Tibial artery (tissue), 4 donors: ENCODE data around the gene PCBP3.
"Not testable (repeated sequence)": the region's sequence is repeated elsewhere in the genome, so short reads cannot be mapped to it uniquely, and the experiment has no call there.

Experiments
- DNase-seq, 2 donors: peaks; one replicate each; pipeline ENCODE4 v3.0.0-alpha.2; 2019
- H3K27ac ChIP-seq, 2 donors: fragments of 200-600 bp; sonication (generic) in 1 of 2; 1 replicate in 1 of 2; 2 replicates in 1 of 2; pipeline ENCODE4 v1.5.1; 2018 to 2019; ENCODE audit warnings: mild to moderate bottlenecking in 1 of 2
- H3K27me3 ChIP-seq, 2 donors: fragments of 200-600 bp; sonication (generic) in 1 of 2; one replicate each; pipeline versions ENCODE4 v1.5.1 to v1.6.0; 2016 to 2019
- H3K36me3 ChIP-seq, 3 donors: fragments of 200-600 bp; sonication (generic) in 2 of 3; one replicate each; pipeline ENCODE4 v1.5.1; 2016 to 2019; ENCODE audit warnings: mild to moderate bottlenecking in 2 of 3
- H3K4me1 ChIP-seq, 4 donors: fragments of 200-600 bp; sonication (generic) in 2 of 4; 1 replicate in 3 of 4; 2 replicates in 1 of 4; pipeline ENCODE4 v1.5.1; 2016 to 2019
- H3K4me3 ChIP-seq, 2 donors: fragments of 200-600 bp; sonication (generic) in 1 of 2; 1 replicate in 1 of 2; 2 replicates in 1 of 2; pipeline ENCODE4 v1.5.1; 2018 to 2019; ENCODE audit warnings: mild to moderate bottlenecking in 2 of 2
- H3K9me3 ChIP-seq, 3 donors: fragments of 200-600 bp; sonication (generic) in 1 of 3; one replicate each; pipeline ENCODE4 v1.5.1; 2016 to 2019
- CTCF ChIP-seq, 2 experiments: fragments of 200-600 bp in 1 of 2; fragments of 450-650 bp in 1 of 2; IDR thresholded peaks; one replicate each; pipeline ENCODE4 v1.5.1; 2017 to 2019; ENCODE audit warnings: antibody characterized with exemption in 2 of 2, mild to moderate bottlenecking in 1 of 2, moderate library complexity in 1 of 2
- intact Hi-C: fragments of 100-400 bp; cut with DNase I; formaldehyde crosslinking; loops from one replicate; pipeline ENCODE4 v1.15.0; 2023; ENCODE audit warnings: low total_unique reads

The PCBP3 gene

GRCh38 chr21:45829668-45830067 is 186.1 kb downstream of the PCBP3 start:
- Histone ChIP-seq H3K27ac (no peak overlapping the region), H3K27me3 (peaks cover 0 to 18% of the 10 kb centered on the region in 2 donors), H3K4me3 (no peak overlapping the region), H3K9me3 (no peaks in the 10 kb centered on the region), H3K4me1 (no peaks in the 10 kb centered on the region), H3K36me3 (no peaks in the 10 kb centered on the region)
- no peak for DNase-seq
- TF ChIP-seq CTCF (IDR thresholded peaks at IDR 0.05), result no peak
- intact Hi-C loops, result no loop called here

GRCh38 chr21:45830221-45830640 is 186.7 kb downstream of the PCBP3 start:
- no peak overlapping the region for H3K27ac ChIP-seq
- no peak overlapping the region for H3K4me3 ChIP-seq
- H3K4me1 ChIP-seq, result no peaks in the 10 kb centered on the region
- no peak for TF ChIP-seq CTCF (IDR thresholded peaks at IDR 0.05)
- intact Hi-C loops, result no loop called here
- H3K27me3 ChIP-seq, result peaks cover 0 to 12% of the 10 kb centered on the region in 2 donors
- H3K36me3 ChIP-seq, result no peaks in the 10 kb centered on the region
- no peaks in the 10 kb centered on the region for H3K9me3 ChIP-seq
- no peak for DNase-seq

GRCh38 chr21:45830720-45831366 is 187.3 kb downstream of the PCBP3 start:
- no peak for DNase-seq
- no peak for TF ChIP-seq CTCF (IDR thresholded peaks at IDR 0.05)
- Histone ChIP-seq H3K27ac (no peak overlapping the region), H3K9me3 (no peaks in the 10 kb centered on the region), H3K27me3 (peaks cover 0 to 6% of the 10 kb centered on the region in 2 donors), H3K36me3 (no peaks in the 10 kb centered on the region), H3K4me1 (no peaks in the 10 kb centered on the region), H3K4me3 (no peak overlapping the region)
- intact Hi-C loops, result no loop called here

- intact Hi-C loops, result no loop called here
- Histone ChIP-seq H3K27me3 (peaks cover 0 to 6% of the 10 kb centered on the region in 2 donors), H3K36me3 (no peaks in the 10 kb centered on the region), H3K27ac (no peak overlapping the region), H3K9me3 (no peaks in the 10 kb centered on the region), H3K4me1 (no peaks in the 10 kb centered on the region), H3K4me3 (no peak overlapping the region)
- DNase-seq, result no peak
- TF ChIP-seq CTCF (IDR thresholded peaks at IDR 0.05), result no peak
Measured at GRCh38 chr21:45831991-45832740, 188.6 kb downstream of the PCBP3 start.

- H3K4me3 ChIP-seq, H3K36me3 ChIP-seq, H3K27me3 ChIP-seq, H3K4me1 ChIP-seq, intact Hi-C loops, DNase-seq, H3K27ac ChIP-seq, H3K9me3 ChIP-seq: not testable (repeated sequence)
Measured at GRCh38 chr21:45832741-45833235, 189.3 kb downstream of the PCBP3 start.

GRCh38 chr21:45833414-45833813 is 189.9 kb downstream of the PCBP3 start:
- H3K27me3 ChIP-seq, result peaks cover 0 to 6% of the 10 kb centered on the region in 2 donors
- no peaks in the 10 kb centered on the region for H3K4me1 ChIP-seq
- H3K9me3 ChIP-seq, result no peaks in the 10 kb centered on the region
- H3K27ac ChIP-seq, result no peak overlapping the region
- no peak for DNase-seq
- intact Hi-C loops, result no loop called here
- TF ChIP-seq CTCF (IDR thresholded peaks at IDR 0.05), result no peak
- no peak overlapping the region for H3K4me3 ChIP-seq
- H3K36me3 ChIP-seq, result no peaks in the 10 kb centered on the region
